ENCODE data around the gene BCR. TPM values are rescaled to one million over a fixed set of nuclear protein-coding genes. Genes with fewer than 3 reads are reported as not detected.

BCR gene
- total and polyA plus RNA-seq, 2 of the 4 experiments (the other 2 are of a cell fraction): 28.9 to 44.6 TPM

GRCh38 chr22:23241562-23242472 lies 61.5 kb downstream of the BCR start (continued):
- TF ChIP-seq POLR2A (IDR thresholded peaks at IDR 0.05; ENCODE audit: low read depth, low read length) (no peak), FOS (IDR thresholded peaks at IDR 0.05; ENCODE audit: low read depth, low read length) (no peak)

GRCh38 chr22:23242473-23243001 lies 62.2 kb downstream of the BCR start:
- Histone ChIP-seq H3K4me1 (ENCODE audit: control insufficient read depth, insufficient read depth, low read length) (peaks cover 22% of the 10 kb centered on the region), H2AK9ac (replicated peaks; ENCODE audit: low read depth, low read length, poor library complexity) (no peak overlapping the region), H4K20me1 (ENCODE audit: insufficient read depth, low read length) (peaks cover 66% of the 10 kb centered on the region), H3K23ac (ENCODE audit: low read depth, low read length) (no peak overlapping the region), H3K4ac (ENCODE audit: low read depth, low read length) (peak overlapping the region; percentile 11; the same call in 1 of the 2 replicates), H3K56ac (ENCODE audit: extremely low read depth, insufficient read depth, low read length) (no peak overlapping the region), H3K27ac (ENCODE audit: insufficient read depth, low read length) (no peak overlapping the region), H3K18ac (ENCODE audit: low read depth, low read length) (no peak overlapping the region), H3K14ac (replicated peaks; ENCODE audit: low read depth, low read length) (no peak overlapping the region; the same call in 1 of the 2 replicates), H3K79me1 (ENCODE audit: low read depth in 1 of 2, low read length in 2 of 2) (peaks cover 39 to 85% of the 10 kb centered on the region in 2 experiments), H4K8ac (ENCODE audit: low read depth in 2 of 2, low read length in 2 of 2) (0 out of 4 replicates have a peak overlapping the region, but pooled peaks of 1 of the 2 experiments have one; percentile 4), H3K4me2 (ENCODE audit: low read depth, low read length) (no peak overlapping the region; the same call in 1 of the 2 replicates), H3K9ac (ENCODE audit: low read depth, low read length) (no peak overlapping the region), H2BK15ac (ENCODE audit: low read depth, low read length) (no peak overlapping the region), H3K9me3 (ENCODE audit: control insufficient read depth, insufficient read depth, low read length) (no peaks in the 10 kb centered on the region), H3K4me3 (ENCODE audit: insufficient read depth, low read depth, low read length) (no peak overlapping the region), H3K9me1 (ENCODE audit: insufficient read depth, low read length) (peaks cover 19% of the 10 kb centered on the region), H4K5ac (ENCODE audit: low read depth, low read length) (no peak overlapping the region), H2BK120ac (ENCODE audit: low read depth, low read length) (no peak overlapping the region), H3K36me3 (ENCODE audit: control insufficient read depth, insufficient read depth, low read length) (no peaks in the 10 kb centered on the region), H2AK5ac (ENCODE audit: low read depth, low read length) (0 out of 2 replicates have a peak overlapping the region, but pooled peaks have one; percentile 24), H2BK20ac (ENCODE audit: low read depth, low read length) (no peak overlapping the region), H2AFZ (replicated peaks; ENCODE audit: low read length, poor library complexity) (no peak overlapping the region), H4K91ac (ENCODE audit: insufficient read depth, low read depth, low read length) (peak overlapping the region; percentile 3; the same call in 1 of the 2 replicates), H2BK5ac (ENCODE audit: low read depth, low read length, poor library complexity, severe bottlenecking) (no peak overlapping the region), H3K27me3 (ENCODE audit: control insufficient read depth, insufficient read depth, low read length) (no peaks in the 10 kb centered on the region)
- CTCF ChIA-PET: no interaction called here
- ATAC-seq (ENCODE audit: low read depth): peak; percentile 62
- dilution Hi-C loops (cut with HindIII; ENCODE audit: low sequenced_read_pairs, unreplicated experiment): no loop called here
- TF ChIP-seq BHLHE40 (IDR thresholded peaks at IDR 0.05; ENCODE audit: low read depth, low read length) (no peak), CTCF (conservative IDR thresholded peaks at IDR 0.05; ENCODE audit: low read depth, low read length) (peak; percentile 16; the same call in 1 of the 2 replicates), RFX5 (IDR thresholded peaks at IDR 0.05; ENCODE audit: low read depth, low read length) (no peak), MAFK (IDR thresholded peaks at IDR 0.05; ENCODE audit: low read depth, low read length) (peak; percentile 23; the same call in 1 of the 2 replicates)
- DNase-seq: peak; percentile 46
- WGBS, 2 experiments (ENCODE audit: extremely low coverage in 2 of 2, insufficient read length in 1 of 2): 9% methylated on average over 4 of the region's 10 CpGs; no CpG with 5 or more reads in 1 of the 2 experiments
- POLR2A ChIA-PET (ENCODE audit: unreplicated experiment): no interaction called here
- in situ Hi-C loops (cut with MboI; ENCODE audit: low sequenced_read_pairs): loop anchor here (5.0 kb wide), 1 partner anchor 50 kb away; no protein-coding TSS in a partner anchor
- no TSS peak for BruUV-seq (replicated peaks)
- intact Hi-C loops (cut with micrococcal nuclease): no loop called here

All from IMR-90 (cell line).